ENCODE results near the gene NARS2. TPM values are rescaled to one million over a fixed set of nuclear protein-coding genes. Genes with fewer than 3 reads are reported as not detected.

NARS2 gene
- total and polyA plus RNA-seq, 9 of the 15 experiments (the other 6 are each of a cell fraction or from before 2014, with no cell fraction given): 26.8 to 48.0 (median 34.2) TPM

- TF ChIP-seq E2F1 (CRISPR knock-in tag; IDR thresholded peaks at IDR 0.05) (peak; percentile 75), GMEB1 (CRISPR knock-in tag; IDR thresholded peaks at IDR 0.05) (peak; percentile 37; the same call in 1 of the 2 replicates), ERF (CRISPR knock-in tag; IDR thresholded peaks at IDR 0.05) (peak; percentile 55; the same call in 1 of the 2 replicates), CREB3L1 (IDR thresholded peaks at IDR 0.05; ENCODE audit: borderline replicate concordance, low read depth) (0 out of 2 replicates have a peak, but pooled peaks have one; percentile 41), CHCHD3 (CRISPR knock-in tag; IDR thresholded peaks at IDR 0.05) (no peak), MLLT1 (IDR thresholded peaks at IDR 0.05) (0 out of 4 replicates have a peak, but pooled peaks of 1 of the 2 experiments have one; percentile 19), NONO (IDR thresholded peaks at IDR 0.05; ENCODE audit: low read depth in 2 of 2, low read length in 1 of 2) (peak; percentile 40 to 75; a peak in 2 of 4 replicates), ZBTB9 (CRISPR knock-in tag; IDR thresholded peaks at IDR 0.05) (no peak), E2F6 (IDR thresholded peaks at IDR 0.05; ENCODE audit: borderline replicate concordance in 1 of 2, extremely low read depth in 1 of 2, insufficient read depth in 1 of 2, insufficient read length in 1 of 2, low read depth in 1 of 2, low read length in 1 of 2, poor library complexity in 1 of 2, severe bottlenecking in 1 of 2) (peak; percentile 85 to 97), SMAD4 (CRISPR knock-in tag; conservative IDR thresholded peaks at IDR 0.05) (peak; percentile 95), ZBTB1 (CRISPR knock-in tag; IDR thresholded peaks at IDR 0.05; ENCODE audit: borderline replicate concordance, low read depth) (peak; percentile 56), ZSCAN29 (IDR thresholded peaks at IDR 0.05) (no peak), CXXC5 (CRISPR knock-in tag; IDR thresholded peaks at IDR 0.05) (peak; percentile 93), ID3 (CRISPR knock-in tag; IDR thresholded peaks at IDR 0.05) (no peak), ID3 (tag; IDR thresholded peaks at IDR 0.05) (peak; percentile 56; the same call in 1 of the 2 replicates)
These were observed 156.6 kb downstream of the NARS2 start (continued) for GRCh38 chr11:78417888-78418583.

All from K562 (cell line).